Lower lobe of right lung (tissue), 2 donors: Measurements from ENCODE around the gene ZNF446. TPM values are rescaled to one million over a fixed set of nuclear protein-coding genes. Genes with fewer than 3 reads are reported as not detected.
A peak's percentile ranks its signal among the peaks of the same experiment; 100 is the strongest.
"Not testable (repeated sequence)": the region's sequence is repeated elsewhere in the genome, so short reads cannot be mapped to it uniquely, and the experiment has no call there.

Source experiments
- ATAC-seq, 2 donors: fragments of 200-7000 bp; cut with Tn5 transposase; one replicate each; pipeline ENCODE4 v1.9.1; 2020 to 2022; ENCODE audit warnings: mild to moderate bottlenecking in 2 of 2, moderate library complexity in 2 of 2
- DNase-seq: peaks from one replicate; pipeline ENCODE4 v3.0.0-alpha.2; 2020
- H3K27ac ChIP-seq: fragments of 200-600 bp; one replicate; pipeline ENCODE4 v1.8.0; 2022
- H3K27me3 ChIP-seq: fragments of 200-600 bp; one replicate; pipeline ENCODE4 v1.8.0; 2022; ENCODE audit warnings: low read depth
- H3K36me3 ChIP-seq: fragments of 200-600 bp; one replicate; pipeline ENCODE4 v1.8.0; 2022; ENCODE audit warnings: mild to moderate bottlenecking
- H3K4me1 ChIP-seq: fragments of 200-600 bp; one replicate; pipeline ENCODE4 v1.8.0; 2022
- H3K4me3 ChIP-seq: fragments of 200-600 bp; one replicate; pipeline ENCODE4 v1.8.0; 2022; ENCODE audit warnings: mild to moderate bottlenecking
- H3K9me3 ChIP-seq: fragments of 200-600 bp; one replicate; pipeline ENCODE4 v1.8.0; 2022
- intact Hi-C: fragments of 100-400 bp; cut with DNase I; formaldehyde crosslinking; loops from one replicate; pipeline ENCODE4 v1.11.0; 2022
- total RNA-seq: library from RNA; stranded (reverse); fragmentation: NEBNext Ultra II Directional; extraction: Animal tissue kit (Norgen Biotek cat#: 25700); gene quantifications from one replicate; pipeline ENCODE4 v1.2.1, GENCODE V29; 2021
- TF ChIP-seq, protein P1 (sequence below): fragments of 200-600 bp; IDR thresholded peaks from one replicate; pipeline ENCODE4 v1.8.0; 2022; ENCODE audit warnings: antibody characterized with exemption, mild to moderate bottlenecking
- donor health status: DM: no; HTN: yes; CAD: no; lungs with severe emphysema.

ZNF446 gene
- total RNA-seq, 1 donor from 2014 or later = 9.1 TPM

DNA sequence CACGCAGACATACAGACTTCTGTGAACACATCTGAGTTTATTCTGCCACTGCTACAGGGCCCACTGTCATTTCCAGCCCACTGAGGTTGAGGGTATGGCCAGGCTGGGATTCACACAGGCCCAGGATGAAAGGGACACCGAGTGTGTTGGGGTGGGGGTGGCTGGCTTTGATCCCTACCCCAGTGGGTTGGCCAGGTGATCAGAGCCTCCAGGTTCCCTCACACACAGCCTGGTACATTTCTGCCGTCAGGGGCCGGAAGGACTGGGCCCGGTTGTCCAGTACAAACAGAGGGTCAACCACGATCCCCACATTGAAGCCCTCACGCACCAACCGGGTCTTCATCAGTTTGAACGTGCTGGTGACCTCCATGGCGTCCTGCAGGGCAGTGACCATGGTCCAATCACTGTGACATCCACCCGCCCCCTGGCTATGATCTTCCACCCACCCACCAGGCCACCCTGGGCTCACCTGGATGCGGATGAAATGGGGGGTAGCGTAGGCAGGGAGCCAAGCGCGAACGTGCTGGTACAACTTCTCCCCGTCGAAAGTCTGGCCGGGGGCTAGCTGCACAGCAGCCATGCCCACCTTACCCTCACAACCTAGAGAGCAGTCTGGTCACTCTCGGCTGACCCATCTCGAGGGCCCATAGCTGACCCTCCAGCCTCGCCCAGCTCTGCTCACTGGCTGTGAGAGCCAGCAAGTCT lies 22.3 kb downstream of the ZNF446 start:
- Histone ChIP-seq H3K4me1 (peaks cover 21% of the 10 kb centered on the region), H3K27me3 (no peaks in the 10 kb centered on the region), H3K9me3 (no peaks in the 10 kb centered on the region), H3K36me3 (no peaks in the 10 kb centered on the region), H3K27ac (peak overlapping the region; percentile 85), H3K4me3 (peak overlapping the region; percentile 65)
- DNase-seq = peak; percentile 56
- TF ChIP-seq, protein P1, sequence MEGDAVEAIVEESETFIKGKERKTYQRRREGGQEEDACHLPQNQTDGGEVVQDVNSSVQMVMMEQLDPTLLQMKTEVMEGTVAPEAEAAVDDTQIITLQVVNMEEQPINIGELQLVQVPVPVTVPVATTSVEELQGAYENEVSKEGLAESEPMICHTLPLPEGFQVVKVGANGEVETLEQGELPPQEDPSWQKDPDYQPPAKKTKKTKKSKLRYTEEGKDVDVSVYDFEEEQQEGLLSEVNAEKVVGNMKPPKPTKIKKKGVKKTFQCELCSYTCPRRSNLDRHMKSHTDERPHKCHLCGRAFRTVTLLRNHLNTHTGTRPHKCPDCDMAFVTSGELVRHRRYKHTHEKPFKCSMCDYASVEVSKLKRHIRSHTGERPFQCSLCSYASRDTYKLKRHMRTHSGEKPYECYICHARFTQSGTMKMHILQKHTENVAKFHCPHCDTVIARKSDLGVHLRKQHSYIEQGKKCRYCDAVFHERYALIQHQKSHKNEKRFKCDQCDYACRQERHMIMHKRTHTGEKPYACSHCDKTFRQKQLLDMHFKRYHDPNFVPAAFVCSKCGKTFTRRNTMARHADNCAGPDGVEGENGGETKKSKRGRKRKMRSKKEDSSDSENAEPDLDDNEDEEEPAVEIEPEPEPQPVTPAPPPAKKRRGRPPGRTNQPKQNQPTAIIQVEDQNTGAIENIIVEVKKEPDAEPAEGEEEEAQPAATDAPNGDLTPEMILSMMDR = no peak
- intact Hi-C loops = no loop called here
- peak; percentile 4 for ATAC-seq

DNA sequence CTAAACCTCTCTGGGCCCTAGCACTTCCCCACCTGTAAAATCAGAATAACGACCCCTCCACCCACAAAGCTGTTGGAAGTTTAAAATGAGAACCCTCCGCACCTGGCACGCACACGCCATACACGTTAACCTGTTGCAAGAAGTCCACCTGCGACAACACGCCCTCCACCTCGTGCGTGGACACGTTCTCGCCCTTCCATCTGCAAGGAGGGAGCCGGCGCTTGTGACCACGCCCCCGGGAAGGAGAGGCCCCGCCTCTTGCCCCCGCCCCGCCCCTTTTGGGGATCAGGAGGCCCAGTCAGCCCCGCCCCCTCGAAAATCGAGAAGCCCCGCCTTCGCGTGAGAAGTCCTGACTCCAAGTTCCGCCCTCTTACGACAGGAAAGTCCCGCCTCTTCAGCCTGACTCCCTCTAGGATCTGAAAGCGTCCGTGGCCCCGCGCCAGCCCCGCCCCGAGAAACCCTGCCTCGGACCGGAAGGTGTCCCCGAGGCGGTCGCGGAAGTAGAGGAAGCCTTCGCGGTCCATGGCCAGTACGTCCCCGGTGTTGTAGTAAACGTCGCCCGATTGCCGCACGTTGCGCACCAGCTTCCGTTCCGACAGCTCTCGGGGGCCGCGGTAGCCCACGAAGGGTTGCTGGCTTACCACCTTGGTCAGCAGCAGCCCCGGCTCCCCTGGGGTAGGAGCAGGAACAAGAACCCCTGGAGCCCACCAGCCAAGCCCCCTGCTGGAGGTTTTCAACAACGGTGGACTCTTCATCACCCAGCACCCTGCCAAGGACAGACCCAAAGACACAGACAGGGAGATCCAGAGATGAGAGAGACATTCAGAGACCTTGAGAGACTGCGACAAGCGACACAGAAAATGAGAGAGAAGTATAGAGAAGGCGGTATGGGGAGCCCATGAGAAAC lies 23.1 kb downstream of the ZNF446 start:
- DNase-seq = peak; percentile 100
- Histone ChIP-seq H3K27ac (peak overlapping the region; percentile 85), H3K27me3 (no peaks in the 10 kb centered on the region), H3K36me3 (no peaks in the 10 kb centered on the region), H3K9me3 (no peaks in the 10 kb centered on the region), H3K4me3 (peak overlapping the region; percentile 65), H3K4me1 (peaks cover 21% of the 10 kb centered on the region)
- TF ChIP-seq, protein P1 = no peak
- intact Hi-C loops = no loop called here
- ATAC-seq = peak; percentile 98

DNA sequence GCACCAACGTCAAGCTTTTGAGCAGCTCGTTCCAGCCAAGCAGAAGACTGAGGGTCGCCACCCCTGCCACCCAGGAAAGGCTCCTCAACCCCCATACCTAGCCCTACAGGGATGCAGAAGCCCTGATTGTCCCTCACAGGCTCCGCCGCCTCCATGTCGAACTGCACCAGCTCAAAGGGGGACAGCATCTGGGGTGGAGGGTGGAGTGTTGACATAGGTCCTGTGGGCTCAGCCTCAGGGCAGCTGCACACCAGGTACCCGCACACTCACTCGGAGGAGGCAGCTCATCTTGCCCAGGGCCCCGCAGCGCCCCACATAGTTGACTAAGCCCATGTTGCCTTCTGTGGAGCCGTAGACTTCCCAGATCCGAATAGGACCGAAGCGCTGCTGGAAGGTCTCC lies 24.1 kb downstream of the ZNF446 start:
- no peak for ATAC-seq

DNA sequence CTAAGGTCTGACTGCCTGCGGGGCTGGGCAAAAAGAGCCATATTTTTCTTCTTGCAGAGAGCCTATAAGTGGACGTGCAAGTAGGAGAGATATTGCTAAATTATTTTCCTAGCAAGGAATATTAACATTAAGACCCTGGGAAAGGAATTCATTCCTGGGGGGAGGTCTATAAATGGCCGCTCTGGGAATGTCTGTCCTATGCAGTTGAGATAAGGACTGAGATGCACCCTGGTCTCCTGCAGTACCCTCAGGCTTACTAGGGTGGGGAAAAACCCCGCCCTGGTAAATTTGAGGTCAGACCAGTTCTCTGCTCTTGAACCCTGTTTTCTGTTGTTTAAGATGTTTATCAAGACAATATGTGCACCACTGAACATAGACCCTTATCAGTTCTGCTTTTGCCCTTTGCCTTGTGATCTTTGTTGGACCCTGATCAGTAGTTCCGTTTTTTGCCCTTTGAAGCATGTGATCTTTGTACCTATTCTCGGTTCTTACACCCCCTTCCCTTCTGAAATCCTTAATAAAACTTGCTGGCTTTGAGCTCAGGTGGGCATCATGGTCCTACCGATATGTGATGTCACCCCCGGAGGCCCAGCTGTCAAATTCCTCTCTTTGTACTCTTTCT lies 31.6 kb downstream of the ZNF446 start:
- ATAC-seq, H3K27ac ChIP-seq, H3K4me1 ChIP-seq, DNase-seq, intact Hi-C loops, H3K36me3 ChIP-seq, H3K4me3 ChIP-seq, H3K9me3 ChIP-seq, H3K27me3 ChIP-seq: not testable (repeated sequence)

More for the DNA sequence above, 24.1 kb downstream of the ZNF446 start:
- no peak for DNase-seq
- TF ChIP-seq, protein P1 = no peak
- intact Hi-C loops = no loop called here
- Histone ChIP-seq H3K27ac (peak overlapping the region; percentile 85), H3K4me1 (peaks cover 21% of the 10 kb centered on the region), H3K9me3 (no peaks in the 10 kb centered on the region), H3K4me3 (peak overlapping the region; percentile 65), H3K27me3 (no peaks in the 10 kb centered on the region), H3K36me3 (no peaks in the 10 kb centered on the region)

DNA sequence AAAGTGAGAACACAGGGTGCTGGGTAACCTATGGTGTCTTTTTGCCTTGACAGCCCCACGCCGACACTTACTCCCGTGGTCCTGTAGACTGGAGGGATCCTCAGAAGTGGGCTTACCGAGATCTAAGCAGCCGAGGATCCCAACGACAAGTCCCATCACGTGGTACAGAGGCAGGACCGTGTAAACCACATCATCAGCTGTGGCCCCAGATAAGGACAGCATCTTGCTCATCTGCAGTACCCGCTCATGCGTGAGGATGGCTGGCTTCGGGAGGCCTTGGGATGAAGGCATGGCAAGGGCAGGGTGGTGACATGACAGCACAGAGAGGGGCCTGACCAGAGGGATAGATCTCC lies 33.6 kb downstream of the ZNF446 start:
- H3K27ac ChIP-seq = no peak overlapping the region
- DNase-seq (no peak), ATAC-seq (no peak)
- H3K36me3 ChIP-seq = no peaks in the 10 kb centered on the region
- H3K27me3 ChIP-seq = no peaks in the 10 kb centered on the region
- TF ChIP-seq, protein P1 = no peak
- H3K4me3 ChIP-seq = no peak overlapping the region
- peaks cover 14% of the 10 kb centered on the region for H3K4me1 ChIP-seq
- intact Hi-C loops = no loop called here
- H3K9me3 ChIP-seq = peaks cover 7% of the 10 kb centered on the region
